K562 (cell line): Measurements from ENCODE around the gene PRKD1. TPM values are rescaled to one million over a fixed set of nuclear protein-coding genes. Genes with fewer than 3 reads are reported as not detected.
A peak's percentile ranks its signal among the peaks of the same experiment; 100 is the strongest.

Experiments
- ATAC-seq: fragments of 200-7000 bp; cut with Tn5 transposase; 3 replicates; pipeline ENCODE4 v1.9.1; 2020; ENCODE audit warnings: moderate library complexity
- BruUV-seq: library from RNA; stranded (reverse); fragments of 400-500 nt; replicated peaks from 2 replicates; lab custom pipeline; 2021; lab: Mats Ljungman, UMichigan
- CTCF ChIA-PET: fragments of 300-600 bp; formaldehyde crosslinking; extraction: SDS; loops from one replicate; lab custom pipeline; 2021; ENCODE audit warnings: low intra/inter-chr PET ratio; lab: Yijun Ruan, JAX
- POLR2A ChIA-PET: fragments of 300-600, 350-650 bp; sonication (Branson Sonifier 250); formaldehyde crosslinking; extraction: SDS; loops from one replicate; lab custom pipeline; 2021; ENCODE audit warnings: antibody characterized with exemption, inconsistent platforms; lab: Yijun Ruan, JAX
- DNase-seq, 4 experiments: peaks; one replicate each; pipeline versions ENCODE4 v3.0.0 to v3.0.0-alpha.2; 2011 to 2018; ENCODE audit warnings: low spot score in 3 of 4, mixed read lengths in 3 of 4; ENCODE audit errors: extremely low read depth in 1 of 4
- FAIRE-seq: peaks from 2 replicates; lab custom pipeline; 2011; peaks lifted over from hg19 to GRCh38; lab: Jason Lieb, UNC
- H2AFZ ChIP-seq: 2 replicates; pipeline ENCODE4 v1.6.0; 2011; ENCODE audit warnings: low read depth, low read length, control low read depth, inconsistent platforms
- H3K27ac ChIP-seq: fragments of 200-600 bp; 3 replicates; pipeline ENCODE4 v1.8.0; 2011; ENCODE audit warnings: low read depth, mild to moderate bottlenecking, control low read depth, inconsistent platforms, low read length, moderate library complexity, mixed read lengths; ENCODE audit errors: extremely low read depth
- H3K27me3 ChIP-seq, 2 experiments: fragments of 300-600 bp in 1 of 2; 2 replicates in 1 of 2; 3 replicates in 1 of 2; pipeline versions ENCODE4 v1.6.0 to v1.8.0; 2011; ENCODE audit warnings: inconsistent platforms in 2 of 2, low read length in 2 of 2, mild to moderate bottlenecking in 1 of 2, mixed read lengths in 1 of 2, moderate library complexity in 1 of 2; ENCODE audit not compliant: control insufficient read depth in 2 of 2, insufficient read depth in 2 of 2
- H3K36me3 ChIP-seq: fragments of 300-600 bp; 3 replicates; pipeline ENCODE4 v1.8.0; 2011; ENCODE audit warnings: mild to moderate bottlenecking, low read length, inconsistent platforms; ENCODE audit not compliant: control insufficient read depth, insufficient read depth
- H3K4me1 ChIP-seq, 2 experiments: fragments of 200-600 bp in 1 of 2; replicated peaks in 1 of 2; 2 replicates in 1 of 2; 3 replicates in 1 of 2; pipeline versions ENCODE4 v1.5.1 to v1.8.0; 2011; ENCODE audit warnings: inconsistent platforms in 2 of 2, low read length in 2 of 2, mild to moderate bottlenecking in 1 of 2, mixed read lengths in 1 of 2, moderate library complexity in 1 of 2; ENCODE audit not compliant: control insufficient read depth in 2 of 2, insufficient read depth in 2 of 2
- H3K4me2 ChIP-seq: 2 replicates; pipeline ENCODE4 v1.6.1; 2011; ENCODE audit warnings: low read length, control low read depth, inconsistent platforms, mixed read lengths; ENCODE audit not compliant: insufficient read depth
- H3K4me3 ChIP-seq: fragments of 200-600 bp; sonication (generic), shearing (Covaris generic); 2 replicates; pipeline ENCODE4 v1.5.1; 2016; ENCODE audit warnings: control low read depth, inconsistent platforms
- H3K79me2 ChIP-seq: fragments of 200-600 bp; 3 replicates; pipeline ENCODE4 v1.8.0; 2011; ENCODE audit warnings: low read length, inconsistent platforms; ENCODE audit not compliant: control insufficient read depth, insufficient read depth
- H3K9ac ChIP-seq, 2 experiments: 2 replicates each; pipeline versions ENCODE4 v1.6.0 to v1.6.1; 2011; ENCODE audit warnings: low read depth in 2 of 2, low read length in 2 of 2, control low read depth in 1 of 2, inconsistent platforms in 1 of 2, mild to moderate bottlenecking in 1 of 2, mixed read lengths in 1 of 2; ENCODE audit not compliant: insufficient read depth in 1 of 2
- H3K9me1 ChIP-seq: one replicate; pipeline ENCODE4 v1.6.0; 2011; ENCODE audit warnings: inconsistent platforms, mild to moderate bottlenecking, low read length, moderate library complexity; ENCODE audit not compliant: control insufficient read depth, insufficient read depth
- H3K9me3 ChIP-seq: replicated peaks from 2 replicates; pipeline ENCODE4 v1.5.1; 2011; ENCODE audit warnings: low read depth, low read length, inconsistent platforms; ENCODE audit not compliant: control insufficient read depth, insufficient read depth
- H4K20me1 ChIP-seq: replicated peaks from 2 replicates; pipeline ENCODE4 v1.6.1; 2011; ENCODE audit warnings: low read length, inconsistent platforms, mixed read lengths; ENCODE audit not compliant: control insufficient read depth, insufficient read depth
- HDAC6 ChIP-seq: IDR thresholded peaks from 2 replicates; pipeline ENCODE4 v1.6.1; 2012; ENCODE audit warnings: low read depth, mild to moderate bottlenecking, control low read depth, inconsistent platforms, low read length, moderate library complexity
- NELFE ChIP-seq: IDR thresholded peaks from 2 replicates; pipeline ENCODE4 v1.6.1; 2011; ENCODE audit warnings: mild to moderate bottlenecking; ENCODE audit not compliant: insufficient read depth, insufficient read length
- NR2C1 ChIP-seq, 2 experiments: fragments of 450-650 bp; IDR thresholded peaks; 2 replicates each; pipeline ENCODE4 v1.6.1; 2017; ENCODE audit warnings: mild to moderate bottlenecking in 2 of 2, antibody characterized with exemption in 1 of 2, inconsistent platforms in 1 of 2, missing compliant biosample characterization in 1 of 2, missing genetic modification characterization in 1 of 2
- RBM22 ChIP-seq: fragments of 200-400 bp; formaldehyde crosslinking; IDR thresholded peaks from 2 replicates; pipeline ENCODE4 v1.6.1; 2018; ENCODE audit warnings: low read length, low read depth; ENCODE audit not compliant: poor library complexity, severe bottlenecking
- SNRNP70 ChIP-seq: fragments of 200-400 bp; formaldehyde crosslinking; optimal IDR thresholded peaks from 2 replicates; pipeline ENCODE3; 2017; ENCODE audit warnings: low read depth, low read length
- TCFL5 ChIP-seq: fragments of 250-450 bp; sonication (Bioruptor Pico); conservative IDR thresholded peaks from 2 replicates; pipeline ENCODE4 v1.6.1; 2021; ENCODE audit warnings: mild to moderate bottlenecking, moderate library complexity, matching md5 sums
- ZBTB34 ChIP-seq: fragments of 250-450 bp; sonication (Bioruptor Pico); IDR thresholded peaks from 2 replicates; pipeline ENCODE4 v1.8.0; 2021; ENCODE audit warnings: mild to moderate bottlenecking, moderate library complexity
- ZC3H8 ChIP-seq: fragments of 450-650 bp; IDR thresholded peaks from 2 replicates; pipeline ENCODE4 v1.6.1; 2017
- ZNF124 ChIP-seq: sonication (generic); formaldehyde crosslinking; IDR thresholded peaks from 2 replicates; pipeline ENCODE4 v1.8.1; 2022; ENCODE audit warnings: missing genetic modification reagents
- ZNF253 ChIP-seq: fragments of 250-450 bp; sonication (Bioruptor Pico); conservative IDR thresholded peaks from 2 replicates; pipeline ENCODE4 v1.6.1; 2021; ENCODE audit warnings: mild to moderate bottlenecking
- ZNF407 ChIP-seq: fragments of 450-650 bp; IDR thresholded peaks from 2 replicates; pipeline ENCODE4 v1.6.1; 2016; ENCODE audit warnings: low read depth
- ZNF57 ChIP-seq: fragments of 450-650 bp; formaldehyde crosslinking; IDR thresholded peaks from 2 replicates; pipeline ENCODE4 v1.4.0; 2020; ENCODE audit warnings: mild to moderate bottlenecking, moderate library complexity
- WGBS: fragments of 100-300 bp; shearing (Covaris generic); methylation state at CpG from one replicate; pipeline ENCODE4 v1.1.6; 2016; ENCODE audit warnings: low coverage, mixed read lengths; ENCODE audit not compliant: insufficient coverage; ENCODE audit errors: missing lambda C conversion rate; 5-methylcytosine and 5-hydroxymethylcytosine counted together
- in situ Hi-C: fragments of 300-500 bp; cut with MboI; formaldehyde crosslinking; loops from 4 replicates; pipeline ENCODE4 v1.15.0; 2018; ENCODE audit warnings: inconsistent platforms, mixed read lengths
- intact Hi-C: fragments of 100-400 bp; cut with micrococcal nuclease; formaldehyde crosslinking; loops from 2 replicates; pipeline ENCODE4 v1.14.2; 2022
- polyA plus RNA-seq, 8 experiments: library from polyadenylated mRNA; depleted of rRNA in 4 of 8; stranded (reverse) in 5 of 8; unstranded in 3 of 8; fragments of >200 nt; fragmentation: Nextera tagmentation in 2 of 8; fragmentation: Illumina TruSeq in 1 of 8; extraction: Ambion mirVana in 2 of 8; extraction: Trizol in 1 of 8; gene quantifications; 2 replicates each; pipeline versions ENCODE4 v1.2.1 to v1.2.3, GENCODE V29; 2011 to 2014; ENCODE audit warnings: inconsistent platforms in 1 of 8, missing spikeins in 1 of 8
- total RNA-seq, 7 experiments: library from RNA; depleted of rRNA in 6 of 7; stranded (reverse); fragments of >200 nt in 6 of 7; fragmentation: Illumina TruSeq in 2 of 7; extraction: Trizol in 2 of 7; gene quantifications; 2 replicates each; pipeline versions ENCODE4 v1.2.1 to v1.2.3, GENCODE V29; 2011 to 2021; ENCODE audit warnings: low replicate concordance in 1 of 7

PRKD1 gene
- total and polyA plus RNA-seq, 9 of the 15 experiments (the other 6 are each of a cell fraction or from before 2014, with no cell fraction given) = 0.04 to 0.25 (median 0.13) TPM; not detected in 1

GRCh38 chr14:29926701-29927375, 809 bp downstream of the PRKD1 start:
- ChIA-PET CTCF (no interaction called here), POLR2A (no interaction called here)
- H3K9me1 ChIP-seq = no peaks in the 10 kb centered on the region
- H3K36me3 ChIP-seq = no peaks in the 10 kb centered on the region
- no peak for ATAC-seq
- no peak for FAIRE-seq
- peaks cover 0 to 13% of the 10 kb centered on the region in 2 experiments; a peak in 2 of 5 replicates for H3K4me1 ChIP-seq
- H4K20me1 ChIP-seq = no peaks in the 10 kb centered on the region
- WGBS = 0% methylated on average over 3 of the region's 51 CpGs
- no peaks in the 10 kb centered on the region for H3K79me2 ChIP-seq
- peak overlapping the region; percentile 45; the same call in 1 of the 2 replicates for H2AFZ ChIP-seq
- H3K27ac ChIP-seq = no peak overlapping the region
- H3K4me3 ChIP-seq = peak overlapping the region; percentile 42
- H3K9me3 ChIP-seq = no peaks in the 10 kb centered on the region
- in situ Hi-C loops = no loop called here
- no peak overlapping the region for H3K4me2 ChIP-seq
- intact Hi-C loops = no loop called here
- no TSS peak for BruUV-seq
- H3K9ac ChIP-seq = no peak overlapping the region; a peak in 1 of 4 replicates
- DNase-seq = peak in 1 of 4 experiments; percentile 3
- peaks cover 0 to 20% of the 10 kb centered on the region in 2 experiments; a peak in 2 of 5 replicates for H3K27me3 ChIP-seq
- TF ChIP-seq SNRNP70 = no peak
- TF ChIP-seq ZC3H8 = no peak
- TF ChIP-seq ZNF407 = no peak
- TF ChIP-seq NELFE = no peak
- no peak for TF ChIP-seq TCFL5 (CRISPR knock-in tag)
- TF ChIP-seq NR2C1 (IDR thresholded peaks at IDR 0.05) = no peak
- TF ChIP-seq NR2C1 (tag; IDR thresholded peaks at IDR 0.05) = no peak
- no peak for TF ChIP-seq HDAC6
- TF ChIP-seq ZNF124 (CRISPR knock-in tag) = no peak
- no peak for TF ChIP-seq ZBTB34 (CRISPR knock-in tag)
- TF ChIP-seq ZNF57 (CRISPR knock-in tag) = no peak
- TF ChIP-seq RBM22 = no peak
- TF ChIP-seq ZNF253 (CRISPR knock-in tag) = no peak
